H1 (cell line): ENCODE measurements around the gene PHC2.

Source experiments
- BRCA1 ChIP-seq: IDR thresholded peaks from 2 replicates; pipeline ENCODE4 v1.6.1; 2012; ENCODE audit warnings: low read depth, low read length, improper control_type of control experiment
- CHD2 ChIP-seq: IDR thresholded peaks from 2 replicates; pipeline ENCODE4 v1.6.1; 2012; ENCODE audit warnings: low read length, improper control_type of control experiment
- CTCF ChIP-seq, 3 experiments: IDR thresholded peaks; 1 replicate in 2 of 3; 2 replicates in 1 of 3; pipeline versions ENCODE4 v1.5.1 to v1.6.1; 2011; ENCODE audit warnings: low read length in 3 of 3, mild to moderate bottlenecking in 3 of 3, inconsistent platforms in 2 of 3, low read depth in 1 of 3, moderate library complexity in 1 of 3; ENCODE audit not compliant: insufficient read depth in 1 of 3; ENCODE audit errors: control extremely low read depth in 1 of 3
- MAX ChIP-seq: IDR thresholded peaks from 2 replicates; pipeline ENCODE4 v1.6.1; 2012; ENCODE audit warnings: inconsistent platforms
- POLR2A ChIP-seq, 2 experiments: IDR thresholded peaks; 1 replicate in 1 of 2; 2 replicates in 1 of 2; pipeline ENCODE4 v1.6.1; 2011; ENCODE audit warnings: low read depth in 2 of 2, low read length in 2 of 2, mild to moderate bottlenecking in 2 of 2; ENCODE audit errors: control extremely low read depth in 1 of 2
- POLR2AphosphoS5 ChIP-seq: IDR thresholded peaks from 2 replicates; pipeline ENCODE4 v1.6.1; 2011; ENCODE audit warnings: low read depth, low read length
- RFX5 ChIP-seq: IDR thresholded peaks from 2 replicates; pipeline ENCODE4 v1.6.1; 2011; ENCODE audit warnings: low read depth, low read length, improper control_type of control experiment, borderline replicate concordance
- SIX5 ChIP-seq: IDR thresholded peaks from 2 replicates; pipeline ENCODE4 v1.6.1; 2011; ENCODE audit warnings: mild to moderate bottlenecking, low read depth, low read length
- SP4 ChIP-seq: IDR thresholded peaks from 2 replicates; pipeline ENCODE4 v1.6.1; 2012; ENCODE audit warnings: low read length, inconsistent platforms

- TF ChIP-seq CTCF (IDR thresholded peaks at IDR 0.05; ENCODE audit: control extremely low read depth in 1 of 3, insufficient read depth in 1 of 3, low read depth in 1 of 3, low read length in 3 of 3) (no peak), SP4 (no peak), POLR2AphosphoS5 (no peak), SIX5 (no peak), RFX5 (no peak), MAX (no peak), CHD2 (no peak), POLR2A (IDR thresholded peaks at IDR 0.05; ENCODE audit: control extremely low read depth in 1 of 2, low read depth in 2 of 2, low read length in 2 of 2) (no peak), BRCA1 (no peak)
Measured at GRCh38 chr1:33328817-33329216, 102.1 kb downstream of the PHC2 start.
